Activated CD4-positive, alpha-beta T cell treated with anti-CD3 and anti-CD28 coated beads, Interleukin-2, amount 10 ng/mL, durations not matched to agents 7 days and 5 days (primary cell): Measurements from ENCODE around the gene TICAM2. TPM values are rescaled to one million over a fixed set of nuclear protein-coding genes. Genes with fewer than 3 reads are reported as not detected.

Source experiments
- CTCF ChIA-PET: fragments of 350-600 bp; sonication (Branson Sonifier 250); formaldehyde crosslinking; loops from one replicate; lab custom pipeline; 2021; ENCODE audit warnings: antibody characterized with exemption; lab: Charles Lee
- POLR2A ChIA-PET: fragments of 350-600 bp; sonication (Branson Sonifier 250); formaldehyde crosslinking; loops from one replicate; lab custom pipeline; 2021; ENCODE audit warnings: antibody characterized with exemption; lab: Charles Lee
- DNase-seq: peaks from one replicate; pipeline ENCODE4 v3.0.0-alpha.2; 2020
- H3K27ac Mint-ChIP-seq: one replicate; pipeline ENCODE4 v1.8.0; 2021; ENCODE audit warnings: mild to moderate bottlenecking, moderate library complexity, mixed read lengths
- H3K27me3 Mint-ChIP-seq: one replicate; pipeline ENCODE4 v1.8.0; 2021; ENCODE audit warnings: mixed read lengths
- H3K36me3 Mint-ChIP-seq: one replicate; pipeline ENCODE4 v1.8.0; 2021; ENCODE audit warnings: low read depth, mixed read lengths
- H3K4me1 Mint-ChIP-seq: one replicate; pipeline ENCODE4 v1.8.0; 2021; ENCODE audit warnings: mixed read lengths
- H3K4me3 Mint-ChIP-seq: one replicate; pipeline ENCODE4 v1.8.0; 2021; ENCODE audit warnings: mild to moderate bottlenecking, moderate library complexity, mixed read lengths
- H3K9me3 Mint-ChIP-seq: one replicate; pipeline ENCODE4 v1.8.0; 2021; ENCODE audit warnings: mixed read lengths
- total RNA-seq, 2 experiments: library from RNA; stranded (reverse); gene quantifications; one replicate each; pipeline ENCODE4 v1.2.3, GENCODE V29; 2021

The TICAM2 gene
- total RNA-seq, 2 experiments from 2014 or later: 1.1 to 1.4 TPM

DNA sequence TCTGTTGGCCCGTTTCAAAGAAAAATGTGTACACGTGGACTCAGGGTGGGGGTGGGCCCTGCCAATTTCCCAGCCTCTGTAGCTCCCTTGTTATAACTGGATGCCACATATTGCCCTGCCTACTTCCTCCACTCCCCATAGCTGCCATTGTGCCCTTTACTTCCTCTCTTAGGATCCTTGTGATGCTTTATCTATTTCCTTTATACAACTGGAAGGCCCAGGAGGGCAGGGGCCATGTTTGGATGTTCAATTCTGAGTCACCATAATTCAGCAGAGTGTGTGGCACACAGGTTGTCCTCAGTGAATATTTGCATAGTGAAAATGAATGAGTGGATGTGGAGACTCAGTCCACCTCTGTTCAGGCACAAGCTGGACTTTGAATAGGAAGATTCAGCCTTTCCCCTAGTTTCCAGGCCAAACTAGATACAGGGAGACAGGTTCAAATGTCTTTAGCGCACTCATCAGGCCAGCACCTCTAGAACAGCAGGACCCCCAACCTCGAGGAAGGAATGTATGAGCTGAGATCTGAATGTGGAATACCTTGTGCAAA lies 47.1 kb downstream of the TICAM2 start:
- DNase-seq: no peak
- Mint-ChIP-seq H3K36me3 (peaks cover 5% of the 10 kb centered on the region), H3K9me3 (no peaks in the 10 kb centered on the region), H3K4me1 (peaks cover 21% of the 10 kb centered on the region), H3K4me3 (no peak overlapping the region), H3K27me3 (peaks cover 4% of the 10 kb centered on the region), H3K27ac (no peak overlapping the region)
- CTCF ChIA-PET: interaction anchor here (0.5 to 1.1 kb wide), 3 partner anchors 10 to 385 kb away, joined by 3 to 6 read pairs (median 4); partner anchors contain the start of genes FEM1C and TRIM36
- POLR2A ChIA-PET: no interaction called here

- Mint-ChIP-seq H3K4me1 (peaks cover 23% of the 10 kb centered on the region), H3K4me3 (no peak overlapping the region), H3K27ac (no peak overlapping the region), H3K36me3 (peaks cover 5% of the 10 kb centered on the region), H3K9me3 (no peaks in the 10 kb centered on the region), H3K27me3 (no peaks in the 10 kb centered on the region)
- ChIA-PET CTCF (no interaction called here), POLR2A (no interaction called here)
- DNase-seq: no peak
These were observed 49.2 kb downstream of the TICAM2 start for GRCh38 chr5:115553082-115553481.

DNA sequence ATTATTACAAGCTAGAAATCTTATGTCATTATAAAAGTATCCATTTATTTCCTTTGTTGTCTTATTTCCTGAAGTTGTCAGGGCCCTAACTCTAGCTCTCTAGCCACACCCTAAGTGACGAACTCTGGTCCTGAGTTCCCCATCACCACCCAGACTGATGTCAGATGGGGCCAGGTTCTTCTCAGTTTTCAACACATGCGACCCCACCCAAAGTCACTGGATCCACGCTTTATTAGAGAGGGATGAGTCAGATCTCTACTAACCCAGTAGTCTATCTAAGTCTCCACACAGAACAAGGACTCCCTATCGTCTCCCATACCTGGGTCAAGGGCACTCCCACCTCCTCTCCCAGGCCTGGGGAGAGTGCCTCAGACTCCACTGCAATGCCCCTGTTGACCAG lies 50.9 kb downstream of the TICAM2 start:
- peaks cover 9% of the 10 kb centered on the region for H3K4me1 Mint-ChIP-seq
- CTCF ChIA-PET: interaction anchor here (1.3 to 1.8 kb wide), 3 partner anchors 17 to 25 kb away, joined by 3 to 5 read pairs (median 4); no protein-coding TSS in a partner anchor
- no peak for DNase-seq
- POLR2A ChIA-PET: no interaction called here
- H3K4me3 Mint-ChIP-seq: no peak overlapping the region
- H3K36me3 Mint-ChIP-seq: no peaks in the 10 kb centered on the region
- peaks cover 2% of the 10 kb centered on the region for H3K9me3 Mint-ChIP-seq
- no peak overlapping the region for H3K27ac Mint-ChIP-seq
- H3K27me3 Mint-ChIP-seq: no peaks in the 10 kb centered on the region

DNA sequence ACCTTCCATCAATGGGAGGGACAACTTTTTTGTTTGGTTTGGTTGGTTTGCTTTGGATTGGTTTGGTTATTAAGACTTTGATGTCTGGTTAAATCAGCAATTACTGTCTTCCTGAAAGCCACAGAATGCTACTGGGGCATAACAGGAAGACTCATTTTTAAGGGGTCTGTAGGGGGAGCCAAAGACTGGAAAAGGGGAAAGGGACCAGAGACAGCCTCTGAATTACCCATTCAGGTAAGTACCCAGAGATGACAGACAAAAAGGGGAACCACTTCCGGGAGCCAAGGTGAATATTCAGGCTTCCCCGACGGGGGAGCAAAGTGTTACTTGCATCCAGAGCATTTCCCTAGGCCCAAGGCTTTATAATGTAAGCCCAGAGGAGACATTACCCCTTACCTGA lies 53.1 kb downstream of the TICAM2 start:
- H3K4me1 Mint-ChIP-seq: peaks cover 12% of the 10 kb centered on the region
- H3K36me3 Mint-ChIP-seq: peaks cover 11% of the 10 kb centered on the region
- no peak overlapping the region for H3K4me3 Mint-ChIP-seq
- H3K27ac Mint-ChIP-seq: no peak overlapping the region
- POLR2A ChIA-PET: no interaction called here
- CTCF ChIA-PET: no interaction called here
- no peaks in the 10 kb centered on the region for H3K27me3 Mint-ChIP-seq
- peaks cover 7% of the 10 kb centered on the region for H3K9me3 Mint-ChIP-seq
- DNase-seq: peak; percentile 27

DNA sequence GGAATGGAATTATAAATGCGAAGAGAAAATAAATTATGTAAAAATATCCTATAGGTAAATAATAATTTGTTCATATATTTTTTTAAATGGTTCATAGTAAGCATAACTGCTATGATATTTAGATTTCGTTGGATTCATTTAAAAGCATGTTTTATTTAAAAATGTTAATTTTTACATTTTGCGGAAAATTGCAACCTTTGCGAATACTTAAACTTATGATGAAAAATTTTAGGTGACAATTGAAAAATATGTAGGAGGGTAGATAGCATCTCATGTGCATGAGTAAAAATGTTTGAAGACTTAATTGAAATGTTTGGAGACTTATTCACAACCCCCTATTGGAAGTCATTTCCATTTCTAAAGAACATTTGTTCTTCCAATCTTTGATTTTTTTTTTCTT lies 53.6 kb downstream of the TICAM2 start:
- no peak for DNase-seq
- Mint-ChIP-seq H3K36me3 (peaks cover 15% of the 10 kb centered on the region), H3K27me3 (no peaks in the 10 kb centered on the region), H3K4me3 (no peak overlapping the region), H3K27ac (no peak overlapping the region), H3K9me3 (peaks cover 7% of the 10 kb centered on the region), H3K4me1 (peaks cover 12% of the 10 kb centered on the region)
- CTCF ChIA-PET: no interaction called here
- POLR2A ChIA-PET: no interaction called here

DNA sequence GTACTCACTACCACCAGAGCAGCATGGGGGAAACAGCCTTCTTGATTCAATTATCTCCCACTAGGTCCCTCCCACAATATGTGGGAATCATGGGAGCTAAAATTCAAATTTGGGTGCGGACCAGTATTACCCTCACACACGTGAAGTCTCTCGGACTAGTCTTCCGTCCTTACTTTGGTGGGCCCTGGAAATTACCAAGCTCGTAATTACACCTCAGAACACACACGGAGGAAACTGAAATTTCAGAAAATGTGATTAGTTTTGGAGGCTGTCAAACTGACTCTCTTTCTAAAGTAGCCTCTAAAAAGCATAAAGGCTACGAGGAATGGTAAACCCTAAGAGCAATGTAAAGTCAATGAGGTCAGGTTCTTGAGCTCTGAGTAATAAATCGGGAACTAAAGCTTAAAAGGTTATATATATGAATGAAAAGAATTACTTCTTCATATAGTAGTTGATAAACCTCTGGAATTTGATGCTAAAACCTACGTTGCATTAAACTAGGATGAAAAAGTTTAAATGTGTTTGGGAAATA lies 56.9 kb downstream of the TICAM2 start:
- H3K4me3 Mint-ChIP-seq: peak overlapping the region; percentile 99
- H3K27ac Mint-ChIP-seq: peak overlapping the region; percentile 100
- no peaks in the 10 kb centered on the region for H3K27me3 Mint-ChIP-seq
- peaks cover 39% of the 10 kb centered on the region for H3K36me3 Mint-ChIP-seq
- DNase-seq: no peak
- H3K9me3 Mint-ChIP-seq: peaks cover 7% of the 10 kb centered on the region
- ChIA-PET POLR2A (no interaction called here), CTCF (interaction anchor here (1.2 to 1.4 kb wide), 2 partner anchors 10 to 29 kb away, joined by 3 to 6 read pairs; no protein-coding TSS in a partner anchor)
- peaks cover 39% of the 10 kb centered on the region for H3K4me1 Mint-ChIP-seq

DNA sequence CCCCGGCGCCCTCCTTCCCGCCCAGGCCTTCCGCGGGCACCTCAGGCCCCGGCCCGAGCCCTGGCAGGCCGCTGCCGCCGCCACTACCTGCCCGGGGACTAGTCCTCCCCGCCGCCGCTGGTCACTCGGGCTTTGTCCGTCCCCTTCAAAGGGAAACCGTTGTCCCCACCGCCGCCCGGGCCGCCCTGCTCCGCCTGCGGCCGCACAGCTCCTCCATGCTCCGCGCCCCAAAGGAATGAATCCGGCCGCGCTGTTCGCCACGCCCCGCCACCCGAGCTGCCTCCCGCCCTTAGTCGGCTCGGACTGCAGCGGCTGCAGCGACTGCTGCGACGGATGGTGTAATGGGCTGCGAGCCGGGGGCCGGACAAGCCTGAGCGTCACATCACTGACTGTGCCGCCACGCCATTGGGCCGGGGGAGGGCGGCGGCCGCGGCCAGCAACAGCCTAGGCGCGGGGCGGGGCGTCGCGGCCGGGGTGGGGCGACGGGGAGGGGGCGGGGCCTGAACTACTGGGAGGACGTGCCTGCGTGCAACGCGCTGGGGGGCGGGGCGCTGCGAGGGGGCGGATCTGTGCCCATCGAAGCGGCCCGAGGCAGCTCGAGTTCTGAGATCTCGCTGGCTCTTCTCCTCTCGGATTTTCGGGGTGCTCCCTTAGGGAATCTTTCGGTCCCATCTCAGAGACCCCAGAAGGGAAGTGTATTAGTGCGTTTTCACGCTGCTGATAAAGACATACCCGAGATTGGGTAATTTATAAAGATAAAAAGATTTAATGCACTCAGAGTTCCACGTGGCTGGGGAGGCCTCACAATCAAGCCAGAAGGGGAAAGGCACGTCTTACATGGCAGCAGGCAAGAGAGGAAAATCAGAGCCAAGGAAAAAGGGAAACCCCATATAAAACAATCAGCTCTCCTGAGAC lies 57.6 kb downstream of the TICAM2 start, which contains the start of gene FEM1C:
Gene FEM1C (minus strand): TSS at position 340 of the 915 bp plus-strand sequence. CDS start 1,282 bp downstream, outside the sequence.
- H3K4me1 Mint-ChIP-seq: peaks cover 46% of the 10 kb centered on the region
- ChIA-PET POLR2A (no interaction called here), CTCF (interaction anchor here (1.0 to 1.4 kb wide), 4 partner anchors 11 to 28 kb away, joined by 3 to 6 read pairs (median 4); no protein-coding TSS in a partner anchor)
- peak within 1 kb of the TSS; percentile 100 for H3K27ac Mint-ChIP-seq
- H3K27me3 Mint-ChIP-seq: no peaks in the 10 kb centered on the region
- peaks cover 46% of the 10 kb centered on the region for H3K36me3 Mint-ChIP-seq
- DNase-seq: peak; percentile 96
- H3K9me3 Mint-ChIP-seq: peaks cover 7% of the 10 kb centered on the region
- peak within 1 kb of the TSS; percentile 99 for H3K4me3 Mint-ChIP-seq

GRCh38 chr5:115544043-115544435 lies 58.2 kb downstream of the TICAM2 start:
- peak overlapping the region; percentile 99 for H3K4me3 Mint-ChIP-seq
- H3K27me3 Mint-ChIP-seq: no peaks in the 10 kb centered on the region
- ChIA-PET CTCF (interaction anchor here (1.0 to 1.4 kb wide), 5 partner anchors 16 to 28 kb away, joined by 3 to 6 read pairs (median 3); no protein-coding TSS in a partner anchor), POLR2A (interaction anchor here (0.6 kb wide), 1 partner anchor 17 kb away, joined by 4 read pairs; no protein-coding TSS in a partner anchor)
- H3K4me1 Mint-ChIP-seq: peaks cover 49% of the 10 kb centered on the region
- H3K9me3 Mint-ChIP-seq: peaks cover 7% of the 10 kb centered on the region
- peaks cover 53% of the 10 kb centered on the region for H3K36me3 Mint-ChIP-seq
- H3K27ac Mint-ChIP-seq: peak overlapping the region; percentile 100
- peak; percentile 60 for DNase-seq

DNA sequence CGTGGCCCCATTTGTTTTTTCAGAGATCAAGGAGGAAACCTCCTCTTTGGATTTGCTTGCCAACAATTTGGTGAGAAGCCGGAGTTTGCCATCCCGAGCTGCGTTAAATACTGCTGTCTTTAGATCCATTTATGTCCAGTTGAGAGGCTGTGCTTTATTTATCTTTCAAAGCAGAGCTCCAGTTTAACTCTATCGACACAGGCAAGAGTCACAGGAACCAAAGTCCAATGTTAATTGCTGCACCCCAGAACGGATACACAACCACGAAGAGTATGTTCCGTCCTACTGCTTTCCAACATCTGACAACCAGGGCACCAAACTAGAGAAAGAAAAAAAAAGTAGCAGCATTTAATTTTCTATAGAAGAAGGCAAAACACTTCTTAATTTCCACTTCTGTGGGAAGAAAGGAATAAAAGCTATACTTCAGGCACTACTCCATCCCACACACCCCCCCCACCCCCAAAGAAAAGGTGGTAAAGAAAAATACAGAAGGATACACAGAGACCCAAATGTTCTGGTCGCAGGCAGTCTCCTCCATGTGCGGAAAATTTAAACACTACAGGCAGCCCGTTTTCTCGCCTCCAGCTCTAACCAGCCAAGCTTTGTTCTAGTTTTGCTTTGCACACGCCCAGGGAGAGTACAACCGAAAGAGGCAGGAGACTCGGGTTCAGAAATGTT lies 58.8 kb downstream of the TICAM2 start:
- CTCF ChIA-PET: interaction anchor here (1.0 to 1.4 kb wide), 4 partner anchors 16 to 24 kb away, joined by 3 to 6 read pairs (median 4); no protein-coding TSS in a partner anchor
- peak overlapping the region; percentile 99 for H3K4me3 Mint-ChIP-seq
- POLR2A ChIA-PET: interaction anchor here (0.6 kb wide), 1 partner anchor 16 kb away, joined by 4 read pairs; no protein-coding TSS in a partner anchor
- peaks cover 53% of the 10 kb centered on the region for H3K4me1 Mint-ChIP-seq
- peaks cover 7% of the 10 kb centered on the region for H3K9me3 Mint-ChIP-seq
- H3K27ac Mint-ChIP-seq: peak overlapping the region; percentile 100
- peak; percentile 69 for DNase-seq
- peaks cover 58% of the 10 kb centered on the region for H3K36me3 Mint-ChIP-seq
- H3K27me3 Mint-ChIP-seq: no peaks in the 10 kb centered on the region

- CTCF ChIA-PET: interaction anchor here (0.5 to 1.4 kb wide), 5 partner anchors 15 to 231 kb away, joined by 3 to 6 read pairs (median 3); no protein-coding TSS in a partner anchor
- Mint-ChIP-seq H3K27ac (peak overlapping the region; percentile 100), H3K4me1 (peaks cover 58% of the 10 kb centered on the region), H3K27me3 (no peaks in the 10 kb centered on the region), H3K4me3 (peak overlapping the region; percentile 99), H3K9me3 (peaks cover 7% of the 10 kb centered on the region), H3K36me3 (peaks cover 64% of the 10 kb centered on the region)
- POLR2A ChIA-PET: no interaction called here
- DNase-seq: no peak
These were observed 59.5 kb downstream of the TICAM2 start for GRCh38 chr5:115542651-115543364.

DNA sequence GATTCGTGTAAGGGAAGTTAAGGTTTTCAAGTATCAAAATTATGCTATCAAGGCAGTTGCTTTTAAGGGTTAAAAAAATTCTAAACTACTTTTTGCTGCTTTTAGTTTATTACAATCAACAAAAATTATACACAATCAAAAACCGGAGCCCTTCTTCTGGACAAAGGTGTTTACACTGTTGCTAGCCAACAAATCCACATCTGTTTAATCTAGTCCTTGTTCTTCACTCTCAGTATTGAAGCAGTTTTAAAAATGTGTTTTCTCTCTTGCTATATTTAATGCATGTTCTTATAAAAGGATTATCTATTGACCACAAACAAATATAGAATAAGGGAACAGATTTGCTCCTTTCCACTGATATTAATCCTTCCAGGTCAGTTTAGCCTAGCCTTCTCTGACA lies 60.2 kb downstream of the TICAM2 start:
- DNase-seq: no peak
- Mint-ChIP-seq H3K4me1 (peaks cover 64% of the 10 kb centered on the region), H3K27me3 (no peaks in the 10 kb centered on the region), H3K9me3 (peaks cover 7% of the 10 kb centered on the region), H3K27ac (peak overlapping the region; percentile 100), H3K4me3 (peak overlapping the region; percentile 99), H3K36me3 (peaks cover 67% of the 10 kb centered on the region)
- POLR2A ChIA-PET: no interaction called here
- CTCF ChIA-PET: interaction anchor here (0.7 kb wide), 1 partner anchor 17 kb away, joined by 3 read pairs; no protein-coding TSS in a partner anchor
